ENCODE results near the gene TMEM61. TPM values are rescaled to one million over a fixed set of nuclear protein-coding genes. Genes with fewer than 3 reads are reported as not detected.

The TMEM61 gene
- total and polyA plus RNA-seq, 2 donors (not counting 1 experiment from before 2014, with no cell fraction given): not detected

GRCh38 chr1:54944610-54945392 lies 35.6 kb upstream of the TMEM61 start:
- Histone ChIP-seq H3K27me3 (replicated peaks in 1 of 4; ENCODE audit: control extremely low read depth in 1 of 4, control insufficient read depth in 3 of 4, insufficient read depth in 4 of 4, low read length in 3 of 4) (no peaks in the 10 kb centered on the region), H2AFZ (ENCODE audit: insufficient read depth, low read depth, low read length, poor library complexity, severe bottlenecking) (peak overlapping the region; percentile 16), H3K36me3 (replicated peaks in 1 of 2; ENCODE audit: control extremely low read depth in 1 of 2, control insufficient read depth in 1 of 2, extremely low read depth in 1 of 2, insufficient read depth in 2 of 2, low read length in 1 of 2) (no peaks in the 10 kb centered on the region), H4K20me1 (ENCODE audit: control insufficient read depth, insufficient read depth, low read length, poor library complexity, severe bottlenecking) (no peaks in the 10 kb centered on the region), H3K4me3 (ENCODE audit: control extremely low read depth in 1 of 5, extremely low read depth in 1 of 5, insufficient read depth in 1 of 5, low read depth in 2 of 5, low read length in 4 of 5) (no peak overlapping the region), H3K4me2 (replicated peaks; ENCODE audit: low read depth, low read length, poor library complexity, severe bottlenecking) (peak overlapping the region; percentile 20), H3K4me1 (ENCODE audit: control insufficient read depth in 2 of 2, insufficient read depth in 2 of 2, low read length in 2 of 2) (peaks cover 0 to 4% of the 10 kb centered on the region in 2 donors), H3K9ac (ENCODE audit: low read length) (no peak overlapping the region), H3K27ac (ENCODE audit: low read length in 2 of 2) (no peak overlapping the region), H3K9me3 (ENCODE audit: control extremely low read depth in 1 of 3, control insufficient read depth in 2 of 3, insufficient read depth in 1 of 3, low read length in 2 of 3) (peaks cover 0 to 3% (median 0%) of the 10 kb centered on the region in 3 donors), H3K79me2 (ENCODE audit: control insufficient read depth, insufficient read depth, low read length) (no peaks in the 10 kb centered on the region)
- WGBS (ENCODE audit: insufficient coverage): 54% methylated on average over 9 of the region's 9 CpGs
- Mint-ChIP-seq H3K4me1 (peaks cover 4% of the 10 kb centered on the region), H3K4me3 (no peak overlapping the region), H3K9me3 (ENCODE audit: insufficient read depth) (no peaks in the 10 kb centered on the region), H3K27ac (no peak overlapping the region), H3K27me3 (peaks cover 32% of the 10 kb centered on the region)
- ChIA-PET CTCF (interaction anchor here (0.6 to 2.9 kb wide), 24 partner anchors 9 to 1765 kb away, joined by 3 to 26 read pairs (median 4); no protein-coding TSS in a partner anchor), POLR2A (no interaction called here)
- ATAC-seq (ENCODE audit: low read depth) (peak; percentile 47), DNase-seq (peak; percentile 62)
- TF ChIP-seq CTCF (IDR thresholded peaks at IDR 0.05) (peak; percentile 79), EZH2 (IDR thresholded peaks at IDR 0.05; ENCODE audit: borderline replicate concordance, insufficient read depth, low read depth, low read length, poor library complexity, severe bottlenecking) (no peak)
- intact Hi-C loops (cut with micrococcal nuclease): loop anchor here (1.0 to 5.0 kb wide), 4 partner anchors 52 to 1878 kb away; no protein-coding TSS in a partner anchor

GRCh38 chr1:54945393-54945936 lies 35.0 kb upstream of the TMEM61 start:
- DNase-seq (no peak), ATAC-seq (ENCODE audit: low read depth) (no peak)
- no peaks in the 10 kb centered on the region for H3K9me3 Mint-ChIP-seq (ENCODE audit: insufficient read depth)
- intact Hi-C loops (cut with micrococcal nuclease): loop anchor here (1.0 to 5.0 kb wide), 4 partner anchors 51 to 1877 kb away; no protein-coding TSS in a partner anchor
- Histone ChIP-seq H3K9ac (ENCODE audit: low read length) (no peak overlapping the region), H4K20me1 (ENCODE audit: control insufficient read depth, insufficient read depth, low read length, poor library complexity, severe bottlenecking) (no peaks in the 10 kb centered on the region), H2AFZ (ENCODE audit: insufficient read depth, low read depth, low read length, poor library complexity, severe bottlenecking) (peak overlapping the region; percentile 16), H3K27me3 (replicated peaks in 1 of 4; ENCODE audit: control extremely low read depth in 1 of 4, control insufficient read depth in 3 of 4, insufficient read depth in 4 of 4, low read length in 3 of 4) (peaks cover 0 to 3% (median 0%) of the 10 kb centered on the region in 4 experiments), H3K36me3 (replicated peaks in 1 of 2; ENCODE audit: control extremely low read depth in 1 of 2, control insufficient read depth in 1 of 2, extremely low read depth in 1 of 2, insufficient read depth in 2 of 2, low read length in 1 of 2) (no peaks in the 10 kb centered on the region), H3K4me2 (replicated peaks; ENCODE audit: low read depth, low read length, poor library complexity, severe bottlenecking) (no peak overlapping the region), H3K27ac (ENCODE audit: low read length in 2 of 2) (no peak overlapping the region), H3K4me1 (ENCODE audit: control insufficient read depth in 2 of 2, insufficient read depth in 2 of 2, low read length in 2 of 2) (peaks cover 0 to 6% of the 10 kb centered on the region in 2 donors), H3K9me3 (ENCODE audit: control extremely low read depth in 1 of 3, control insufficient read depth in 2 of 3, insufficient read depth in 1 of 3, low read length in 2 of 3) (peaks cover 0 to 3% (median 0%) of the 10 kb centered on the region in 3 donors), H3K79me2 (ENCODE audit: control insufficient read depth, insufficient read depth, low read length) (no peaks in the 10 kb centered on the region), H3K4me3 (ENCODE audit: control extremely low read depth in 1 of 5, extremely low read depth in 1 of 5, insufficient read depth in 1 of 5, low read depth in 2 of 5, low read length in 4 of 5) (no peak overlapping the region)
- H3K27ac Mint-ChIP-seq: no peak overlapping the region
- no peak for TF ChIP-seq EZH2 (IDR thresholded peaks at IDR 0.05; ENCODE audit: borderline replicate concordance, insufficient read depth, low read depth, low read length, poor library complexity, severe bottlenecking)
- peak; percentile 3 for TF ChIP-seq CTCF (IDR thresholded peaks at IDR 0.05)
- H3K4me1 Mint-ChIP-seq: peaks cover 4% of the 10 kb centered on the region
- 70% methylated on average over 3 of the region's 6 CpGs for WGBS (ENCODE audit: insufficient coverage)
- peaks cover 31% of the 10 kb centered on the region for H3K27me3 Mint-ChIP-seq
- ChIA-PET POLR2A (no interaction called here), CTCF (interaction anchor here (0.8 to 2.9 kb wide), 24 partner anchors 8 to 1764 kb away, joined by 3 to 26 read pairs (median 4); no protein-coding TSS in a partner anchor)
- H3K4me3 Mint-ChIP-seq: no peak overlapping the region
